GM12865 (cell line): ENCODE measurements around the gene SORCS3.
"Not testable (repeated sequence)": the region's sequence is repeated elsewhere in the genome, so short reads cannot be mapped to it uniquely, and the experiment has no call there.

Source experiments
- DNase-seq: peaks from one replicate; pipeline ENCODE4 v3.0.0; 2010; ENCODE audit warnings: low read depth
- H3K4me3 ChIP-seq: 2 replicates; pipeline ENCODE4 v1.5.1; 2011; ENCODE audit warnings: mild to moderate bottlenecking, low read depth, low read length, control low read depth
- TF ChIP-seq, protein P1 (sequence below): IDR thresholded peaks from 2 replicates; pipeline ENCODE4 v1.5.1; 2011; ENCODE audit warnings: low read length, control low read depth, low read depth, inconsistent platforms; ENCODE audit not compliant: insufficient read depth; ENCODE audit errors: missing control alignments

Gene SORCS3

DNA sequence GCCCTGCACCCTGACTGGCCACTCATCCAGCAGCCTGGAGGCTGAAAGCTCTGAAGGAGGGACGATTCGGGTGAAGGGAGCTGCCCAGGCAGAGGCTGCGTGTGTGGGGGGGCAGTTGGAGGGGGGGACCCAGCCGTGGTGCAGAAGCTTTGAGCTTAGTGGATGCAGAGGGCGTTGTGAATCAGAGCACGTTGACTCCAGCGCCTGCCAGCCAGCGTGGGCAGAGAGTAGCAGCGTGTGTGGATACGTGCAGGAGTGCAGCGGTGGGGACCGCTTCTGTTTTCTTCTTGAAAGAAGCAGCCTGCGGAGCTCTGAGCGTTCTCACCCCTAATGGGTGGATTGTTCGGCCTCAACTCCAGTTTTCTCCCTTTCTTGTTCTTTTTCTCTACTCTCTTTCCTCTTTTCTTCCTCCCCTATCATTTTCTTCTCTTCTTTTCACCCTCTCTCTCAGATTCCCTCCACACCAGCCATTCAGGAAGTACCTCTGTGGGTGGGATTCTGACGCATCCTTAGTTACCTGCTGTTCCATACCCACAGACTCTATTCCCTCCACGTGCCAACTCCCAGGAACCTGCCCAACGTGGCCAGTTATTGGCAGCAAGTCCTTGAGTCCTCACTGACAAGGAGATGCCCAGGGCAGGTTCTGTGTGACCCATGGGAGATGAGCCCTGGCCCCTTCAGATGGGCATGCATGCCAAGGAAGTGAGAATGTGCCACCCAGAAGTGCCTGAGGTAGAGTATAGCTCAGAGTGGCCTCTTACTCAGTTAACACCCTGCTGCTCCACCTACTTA lies 47.4 kb downstream of the SORCS3 start:
- H3K4me3 ChIP-seq = no peak overlapping the region
- no peak for DNase-seq
- TF ChIP-seq, protein P1, sequence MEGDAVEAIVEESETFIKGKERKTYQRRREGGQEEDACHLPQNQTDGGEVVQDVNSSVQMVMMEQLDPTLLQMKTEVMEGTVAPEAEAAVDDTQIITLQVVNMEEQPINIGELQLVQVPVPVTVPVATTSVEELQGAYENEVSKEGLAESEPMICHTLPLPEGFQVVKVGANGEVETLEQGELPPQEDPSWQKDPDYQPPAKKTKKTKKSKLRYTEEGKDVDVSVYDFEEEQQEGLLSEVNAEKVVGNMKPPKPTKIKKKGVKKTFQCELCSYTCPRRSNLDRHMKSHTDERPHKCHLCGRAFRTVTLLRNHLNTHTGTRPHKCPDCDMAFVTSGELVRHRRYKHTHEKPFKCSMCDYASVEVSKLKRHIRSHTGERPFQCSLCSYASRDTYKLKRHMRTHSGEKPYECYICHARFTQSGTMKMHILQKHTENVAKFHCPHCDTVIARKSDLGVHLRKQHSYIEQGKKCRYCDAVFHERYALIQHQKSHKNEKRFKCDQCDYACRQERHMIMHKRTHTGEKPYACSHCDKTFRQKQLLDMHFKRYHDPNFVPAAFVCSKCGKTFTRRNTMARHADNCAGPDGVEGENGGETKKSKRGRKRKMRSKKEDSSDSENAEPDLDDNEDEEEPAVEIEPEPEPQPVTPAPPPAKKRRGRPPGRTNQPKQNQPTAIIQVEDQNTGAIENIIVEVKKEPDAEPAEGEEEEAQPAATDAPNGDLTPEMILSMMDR = no peak

DNA sequence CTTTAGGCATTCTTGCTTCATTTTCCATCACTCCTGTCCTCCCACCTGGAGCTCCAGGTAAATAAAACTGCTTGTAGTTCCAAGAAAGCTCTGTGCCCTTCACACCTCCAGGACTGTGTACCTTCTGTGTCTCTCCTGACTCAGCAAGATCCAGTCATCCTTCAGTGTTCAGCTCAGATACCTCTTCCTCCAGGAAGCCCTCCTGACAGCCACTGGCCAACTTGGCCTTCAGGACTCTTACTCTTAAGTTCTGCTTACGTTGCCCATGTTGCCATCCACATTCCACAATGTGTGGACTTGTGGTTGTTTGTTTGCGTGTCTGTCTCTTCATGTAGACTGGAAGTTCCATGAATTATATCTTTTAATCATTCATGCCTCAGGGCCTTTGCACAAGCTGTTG lies 48.0 kb downstream of the SORCS3 start:
- TF ChIP-seq, protein P1 = no peak
- H3K4me3 ChIP-seq = no peak overlapping the region
- no peak for DNase-seq

DNA sequence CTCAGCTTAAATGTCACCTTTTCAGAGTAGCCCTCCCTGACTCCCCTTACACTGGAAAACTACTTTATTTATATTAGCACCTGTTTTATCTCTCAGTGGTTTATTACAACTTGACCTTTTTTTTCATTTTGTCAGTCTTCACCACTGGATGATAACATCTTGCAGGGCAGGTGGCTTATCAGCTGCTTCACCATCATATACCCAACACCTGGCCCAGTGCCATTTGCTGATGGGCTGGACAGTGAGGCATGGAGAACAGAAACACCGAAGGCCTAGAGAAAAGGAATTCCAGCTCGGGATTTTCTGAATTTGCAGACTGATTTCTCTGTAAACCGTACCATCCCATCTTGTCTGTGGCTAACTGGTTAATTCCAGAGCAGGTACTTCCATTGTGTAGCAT lies 48.5 kb downstream of the SORCS3 start:
- DNase-seq = no peak
- no peak overlapping the region for H3K4me3 ChIP-seq
- TF ChIP-seq, protein P1 = no peak

DNA sequence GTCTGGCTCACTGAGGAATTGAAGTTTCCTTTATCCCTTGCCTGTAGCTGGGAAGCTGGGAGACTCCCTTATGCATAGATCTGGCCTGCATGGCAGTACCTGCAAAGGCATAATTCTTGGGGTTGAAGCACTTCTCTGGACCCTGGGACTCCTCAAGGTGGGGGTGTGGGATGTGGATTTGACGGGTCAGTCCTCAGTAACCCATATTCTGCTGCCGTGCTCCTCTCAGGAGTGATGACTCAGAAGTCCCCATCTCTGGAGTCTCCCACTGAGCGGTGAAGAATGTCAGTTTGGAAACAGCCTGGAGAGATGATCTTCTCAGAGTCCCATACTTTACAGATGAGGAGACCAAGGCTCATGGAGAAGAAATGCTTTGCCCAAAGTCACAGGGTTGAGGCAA lies 49.0 kb downstream of the SORCS3 start:
- H3K4me3 ChIP-seq = no peak overlapping the region
- TF ChIP-seq, protein P1 = no peak
- DNase-seq = no peak

DNA sequence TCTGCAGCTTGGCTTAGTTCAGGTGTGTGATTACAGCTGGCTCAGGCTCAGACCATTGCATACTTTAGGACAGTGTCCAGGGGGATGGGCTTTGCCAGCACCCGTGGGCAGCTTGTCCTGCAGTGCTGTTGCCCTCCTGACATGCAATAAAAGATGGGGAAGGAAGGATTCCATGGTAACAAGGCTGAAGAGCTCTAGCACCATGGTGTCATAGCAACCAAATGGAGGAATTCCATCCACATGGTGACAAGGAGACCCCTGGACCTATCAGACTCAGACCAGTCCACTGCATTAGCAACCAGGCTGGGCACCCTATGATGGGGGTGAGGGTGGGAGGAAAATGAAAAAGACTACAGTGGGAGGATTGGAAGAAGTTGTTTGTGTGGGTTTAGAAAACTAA lies 49.9 kb downstream of the SORCS3 start:
- TF ChIP-seq, protein P1 = no peak
- DNase-seq = no peak

DNA sequence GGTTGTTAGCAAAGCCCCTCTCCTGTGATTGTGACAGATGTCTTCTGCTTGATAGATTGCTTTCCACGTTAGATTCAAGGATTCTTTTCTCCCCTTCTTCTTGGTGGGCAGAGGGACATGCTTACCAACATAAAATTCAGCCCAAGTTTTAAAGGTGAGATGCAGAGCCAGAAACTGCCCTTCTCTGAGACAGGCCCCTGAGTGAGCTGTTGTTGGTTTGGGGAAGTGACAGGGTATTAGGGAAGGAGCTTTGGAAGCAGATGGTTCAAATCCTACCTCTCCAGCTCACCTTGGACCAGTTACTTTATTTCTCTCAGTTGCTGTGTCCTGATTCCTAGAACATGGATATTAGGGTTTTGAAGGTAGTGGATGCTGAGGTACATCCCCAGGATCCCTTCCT lies 53.0 kb downstream of the SORCS3 start:
- no peak for DNase-seq
- H3K4me3 ChIP-seq = no peak overlapping the region

More for the DNA sequence above, 49.9 kb downstream of the SORCS3 start:
- no peak overlapping the region for H3K4me3 ChIP-seq

DNA sequence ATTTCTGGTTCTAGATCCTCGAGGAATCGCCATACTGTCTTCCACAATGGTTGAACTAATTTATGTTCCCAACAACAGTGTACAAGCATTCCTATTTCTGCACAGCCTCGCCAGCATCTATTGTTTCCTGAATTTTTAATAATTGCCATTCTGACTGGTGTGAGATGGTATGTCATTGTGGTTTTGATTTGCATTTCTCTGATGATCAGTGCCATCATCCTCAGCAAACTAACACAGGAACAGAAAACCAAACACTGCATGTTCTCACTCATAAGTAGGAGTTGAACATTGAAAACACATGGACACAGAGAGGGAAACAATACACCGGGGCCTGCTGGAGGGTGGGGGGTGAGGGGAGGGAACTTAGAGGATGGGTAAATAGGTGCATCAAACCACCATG lies 62.2 kb downstream of the SORCS3 start:
- DNase-seq, H3K4me3 ChIP-seq: not testable (repeated sequence)

More for the DNA sequence above, 53.0 kb downstream of the SORCS3 start:
- TF ChIP-seq, protein P1 = no peak
